GM10847 (cell line): ENCODE data around the gene NOC3L.

ENCODE experiments used
- POLR2A ChIP-seq: IDR thresholded peaks from 2 replicates; pipeline ENCODE4 v1.6.1; 2011; ENCODE audit not compliant: insufficient read length; ENCODE audit errors: extremely low read depth

NOC3L gene

GRCh38 chr10:94320285-94320914 is 42.3 kb downstream of the NOC3L start:
- no peak for TF ChIP-seq POLR2A

GRCh38 chr10:94316560-94316959 is 46.2 kb downstream of the NOC3L start:
- TF ChIP-seq POLR2A: no peak

- no peak for TF ChIP-seq POLR2A
Observed at GRCh38 chr10:94315975-94316464, 46.7 kb downstream of the NOC3L start.

GRCh38 chr10:94315024-94315451 is 47.7 kb downstream of the NOC3L start:
- TF ChIP-seq POLR2A: no peak

GRCh38 chr10:94310369-94310768 is 52.4 kb downstream of the NOC3L start:
- TF ChIP-seq POLR2A: no peak

GRCh38 chr10:94308866-94309265 is 53.9 kb downstream of the NOC3L start:
- no peak for TF ChIP-seq POLR2A

GRCh38 chr10:94307046-94307615 is 55.6 kb downstream of the NOC3L start:
- no peak for TF ChIP-seq POLR2A

- no peak for TF ChIP-seq POLR2A
Observed at GRCh38 chr10:94303929-94304328, 58.8 kb downstream of the NOC3L start.

- TF ChIP-seq POLR2A: no peak
Observed at GRCh38 chr10:94300042-94300441, 62.7 kb downstream of the NOC3L start.

- no peak for TF ChIP-seq POLR2A
Observed at GRCh38 chr10:94299417-94299816, 63.3 kb downstream of the NOC3L start.

GRCh38 chr10:94294168-94294567 is 68.6 kb downstream of the NOC3L start:
- no peak for TF ChIP-seq POLR2A

GRCh38 chr10:94293354-94293753 is 69.4 kb downstream of the NOC3L start:
- TF ChIP-seq POLR2A: no peak

GRCh38 chr10:94292434-94293090 is 70.2 kb downstream of the NOC3L start:
- no peak for TF ChIP-seq POLR2A

GRCh38 chr10:94288361-94289101 is 74.2 kb downstream of the NOC3L start:
- no peak for TF ChIP-seq POLR2A

GRCh38 chr10:94287336-94287735 is 75.4 kb downstream of the NOC3L start:
- no peak for TF ChIP-seq POLR2A

- no peak for TF ChIP-seq POLR2A
Observed at GRCh38 chr10:94286901-94287300, 75.8 kb downstream of the NOC3L start.
